ENCODE data around the gene EDIL3.

The EDIL3 gene

GRCh38 chr5:83925955-83926337 is 458.7 kb downstream of the EDIL3 start:
- DNase-seq (ENCODE audit: extremely low spot score, insufficient read length, low read depth) (no peak), FAIRE-seq (no peak)

GRCh38 chr5:83925321-83925954 is 459.2 kb downstream of the EDIL3 start:
- no peak for DNase-seq (ENCODE audit: extremely low spot score, insufficient read length, low read depth)
- FAIRE-seq = no peak

- no peak for FAIRE-seq
- DNase-seq (ENCODE audit: extremely low spot score, insufficient read length, low read depth) = no peak
These were observed 459.8 kb downstream of the EDIL3 start for GRCh38 chr5:83924891-83925290.

GRCh38 chr5:83924171-83924570 is 460.5 kb downstream of the EDIL3 start:
- FAIRE-seq (no peak), DNase-seq (ENCODE audit: extremely low spot score, insufficient read length, low read depth) (no peak)

- FAIRE-seq = no peak
- no peak for DNase-seq (ENCODE audit: extremely low spot score, insufficient read length, low read depth)
These were observed 462.0 kb downstream of the EDIL3 start for GRCh38 chr5:83922699-83923098.

GRCh38 chr5:83921666-83922193 is 462.9 kb downstream of the EDIL3 start:
- no peak for FAIRE-seq
- no peak for DNase-seq (ENCODE audit: extremely low spot score, insufficient read length, low read depth)

GRCh38 chr5:83919071-83920041 is 465.3 kb downstream of the EDIL3 start:
- DNase-seq (ENCODE audit: extremely low spot score, insufficient read length, low read depth) (no peak), FAIRE-seq (no peak)

- FAIRE-seq = no peak
- DNase-seq (ENCODE audit: extremely low spot score, insufficient read length, low read depth) = no peak
These were observed 467.3 kb downstream of the EDIL3 start for GRCh38 chr5:83917261-83917908.

- DNase-seq (ENCODE audit: extremely low spot score, insufficient read length, low read depth) = no peak
- no peak for FAIRE-seq
These were observed 469.8 kb downstream of the EDIL3 start for GRCh38 chr5:83914662-83915418.

GRCh38 chr5:83914199-83914598 is 470.5 kb downstream of the EDIL3 start:
- no peak for FAIRE-seq

GRCh38 chr5:83913593-83913992 is 471.1 kb downstream of the EDIL3 start:
- no peak for FAIRE-seq
- DNase-seq (ENCODE audit: extremely low spot score, insufficient read length, low read depth) = no peak

More at GRCh38 chr5:83914199-83914598, 470.5 kb downstream of the EDIL3 start:
- DNase-seq (ENCODE audit: extremely low spot score, insufficient read length, low read depth) = no peak

GRCh38 chr5:83911367-83911919 is 473.2 kb downstream of the EDIL3 start:
- no peak for FAIRE-seq
- DNase-seq (ENCODE audit: extremely low spot score, insufficient read length, low read depth) = no peak

GRCh38 chr5:83900306-83900705 is 484.4 kb downstream of the EDIL3 start:
- DNase-seq (ENCODE audit: extremely low spot score, insufficient read length, low read depth) (no peak), FAIRE-seq (no peak)

- DNase-seq (ENCODE audit: extremely low spot score, insufficient read length, low read depth) (no peak), FAIRE-seq (no peak)
These were observed 485.2 kb downstream of the EDIL3 start for GRCh38 chr5:83899326-83899970.

- DNase-seq (ENCODE audit: extremely low spot score, insufficient read length, low read depth) (no peak), FAIRE-seq (no peak)
These were observed 488.8 kb downstream of the EDIL3 start for GRCh38 chr5:83895860-83896259.

GRCh38 chr5:83891261-83891660 is 493.4 kb downstream of the EDIL3 start:
- no peak for FAIRE-seq
- no peak for DNase-seq (ENCODE audit: extremely low spot score, insufficient read length, low read depth)

Data from GM18507 (cell line).